ENCODE measurements around the gene PDP2.

The PDP2 gene

GRCh38 chr16:66903544-66904427 lies 23.5 kb downstream of the PDP2 start:
- DNase-seq (ENCODE audit: low read depth in 2 of 3, low spot score in 2 of 3) = no peak

GRCh38 chr16:66904428-66904845 lies 24.1 kb downstream of the PDP2 start:
- DNase-seq (ENCODE audit: low read depth in 2 of 3, low spot score in 2 of 3) = no peak

- no peak for DNase-seq (ENCODE audit: low read depth in 2 of 3, low spot score in 2 of 3)
Observed at GRCh38 chr16:66904846-66905632, 24.7 kb downstream of the PDP2 start.

GRCh38 chr16:66905633-66906539 lies 25.6 kb downstream of the PDP2 start:
- no peak for DNase-seq (ENCODE audit: low read depth in 2 of 3, low spot score in 2 of 3)

GRCh38 chr16:66906916-66907836 lies 26.9 kb downstream of the PDP2 start:
- no peak for DNase-seq (ENCODE audit: low read depth in 2 of 3, low spot score in 2 of 3)

- no peak for DNase-seq (ENCODE audit: low read depth in 2 of 3, low spot score in 2 of 3)
Observed at GRCh38 chr16:66908116-66908515, 27.8 kb downstream of the PDP2 start.

GRCh38 chr16:66908762-66909559 lies 28.6 kb downstream of the PDP2 start:
- DNase-seq (ENCODE audit: low read depth in 2 of 3, low spot score in 2 of 3) = no peak

GRCh38 chr16:66910175-66910940 lies 30.0 kb downstream of the PDP2 start:
- no peak for DNase-seq (ENCODE audit: low read depth in 2 of 3, low spot score in 2 of 3)

GRCh38 chr16:66911112-66911511 lies 30.8 kb downstream of the PDP2 start:
- no peak for DNase-seq (ENCODE audit: low read depth in 2 of 3, low spot score in 2 of 3)

GRCh38 chr16:66911801-66912200 lies 31.5 kb downstream of the PDP2 start:
- DNase-seq (ENCODE audit: low read depth in 2 of 3, low spot score in 2 of 3) = no peak

GRCh38 chr16:66913081-66913480 lies 32.8 kb downstream of the PDP2 start:
- no peak for DNase-seq (ENCODE audit: low read depth in 2 of 3, low spot score in 2 of 3)

GRCh38 chr16:66913711-66914110 lies 33.4 kb downstream of the PDP2 start:
- no peak for DNase-seq (ENCODE audit: low read depth in 2 of 3, low spot score in 2 of 3)

GRCh38 chr16:66914541-66914940 lies 34.2 kb downstream of the PDP2 start:
- DNase-seq (ENCODE audit: low read depth in 2 of 3, low spot score in 2 of 3) = no peak

GRCh38 chr16:66915041-66915440 lies 34.7 kb downstream of the PDP2 start:
- DNase-seq (ENCODE audit: low read depth in 2 of 3, low spot score in 2 of 3) = no peak

- DNase-seq (ENCODE audit: low read depth in 2 of 3, low spot score in 2 of 3) = no peak
Observed at GRCh38 chr16:66916518-66916917, 36.2 kb downstream of the PDP2 start.

- no peak for DNase-seq (ENCODE audit: low read depth in 2 of 3, low spot score in 2 of 3)
Observed at GRCh38 chr16:66917741-66918140, 37.4 kb downstream of the PDP2 start.

- no peak for DNase-seq (ENCODE audit: low read depth in 2 of 3, low spot score in 2 of 3)
Observed at GRCh38 chr16:66918355-66918754, 38.0 kb downstream of the PDP2 start.

GRCh38 chr16:66918803-66919568 lies 38.7 kb downstream of the PDP2 start, which contains the start of gene CDH16:
Gene CDH16, minus strand, starts transcription at chr16:66918885. Its CDS starts 820 bp downstream, at chr16:66918065.
- DNase-seq (ENCODE audit: low read depth in 2 of 3, low spot score in 2 of 3) = no peak
